Natural killer cell (primary cell): ENCODE data around the gene KCNAB2. TPM values are rescaled to one million over a fixed set of nuclear protein-coding genes. Genes with fewer than 3 reads are reported as not detected.

ENCODE experiments used
- ATAC-seq, 3 donors: fragments of 150-1000 bp in 2 of 3; fragments of 200-7000 bp in 1 of 3; cut with Tn5 transposase; 1 replicate in 1 of 3; 2 replicates in 2 of 3; pipeline ENCODE4 v1.10.0; 2021; ENCODE audit warnings: mild to moderate bottlenecking in 2 of 3, moderate library complexity in 2 of 3
- DNase-seq, 2 donors: peaks; one replicate each; pipeline versions ENCODE4 v3.0.0 to v3.0.0-alpha.2; 2013 to 2021; ENCODE audit warnings: mixed read lengths in 1 of 2
- H3K27ac ChIP-seq: one replicate; pipeline ENCODE4 v1.5.1; 2013; ENCODE audit warnings: mild to moderate bottlenecking, low read length
- H3K27me3 ChIP-seq: one replicate; pipeline ENCODE4 v1.6.1; 2013; ENCODE audit warnings: low read length; ENCODE audit not compliant: control insufficient read depth, insufficient read depth
- H3K36me3 ChIP-seq: one replicate; pipeline ENCODE4 v1.6.1; 2013; ENCODE audit warnings: low read length; ENCODE audit not compliant: control insufficient read depth, insufficient read depth
- H3K4me1 ChIP-seq: one replicate; pipeline ENCODE4 v1.6.1; 2013; ENCODE audit warnings: low read length; ENCODE audit not compliant: control insufficient read depth, insufficient read depth
- H3K4me3 ChIP-seq: one replicate; pipeline ENCODE4 v1.5.1; 2013; ENCODE audit warnings: low read length
- H3K9me3 ChIP-seq: one replicate; pipeline ENCODE4 v1.6.1; 2013; ENCODE audit warnings: low read length; ENCODE audit not compliant: control insufficient read depth, insufficient read depth
- H3K27ac Mint-ChIP-seq, 2 donors: one replicate each; pipeline ENCODE4 v1.8.0; 2022; ENCODE audit warnings: mild to moderate bottlenecking in 2 of 2, mixed read lengths in 2 of 2, moderate library complexity in 1 of 2
- H3K27me3 Mint-ChIP-seq, 2 donors: one replicate each; pipeline ENCODE4 v1.8.0; 2022; ENCODE audit warnings: low read depth in 2 of 2, mixed read lengths in 2 of 2
- H3K36me3 Mint-ChIP-seq: one replicate; pipeline ENCODE4 v1.8.0; 2022; ENCODE audit warnings: mixed read lengths
- H3K4me1 Mint-ChIP-seq, 2 donors: one replicate each; pipeline ENCODE4 v1.8.0; 2022; ENCODE audit warnings: mixed read lengths in 2 of 2
- H3K4me3 Mint-ChIP-seq: one replicate; pipeline ENCODE4 v1.8.0; 2022; ENCODE audit warnings: mild to moderate bottlenecking, moderate library complexity, mixed read lengths
- H3K9me3 Mint-ChIP-seq, 2 donors: one replicate each; pipeline ENCODE4 v1.8.0; 2022; ENCODE audit warnings: mixed read lengths in 2 of 2
- WGBS: methylation state at CpG from one replicate; pipeline ENCODE4 v1.1.7; 2013; ENCODE audit warnings: missing lambda C conversion rate; ENCODE audit not compliant: insufficient coverage; 5-methylcytosine and 5-hydroxymethylcytosine counted together
- intact Hi-C: fragments of 100-400 bp; cut with micrococcal nuclease; formaldehyde crosslinking; loops from one replicate; pipeline ENCODE4 v1.14.2; 2022
- total RNA-seq, 4 donors: library from RNA; stranded (reverse); fragments of 120-200 nt in 1 of 4; gene quantifications; one replicate each; pipeline versions ENCODE4 v1.2.3 to v1.2.4, GENCODE V29; 2013 to 2022
- TF ChIP-seq, protein P1 (sequence below): fragments of 200-600 bp; IDR thresholded peaks from one replicate; pipeline ENCODE4 v1.8.0; 2022; ENCODE audit warnings: antibody characterized with exemption

The KCNAB2 gene
- total RNA-seq, 3 donors from 2014 or later (not counting 1 experiment from before 2014, with no cell fraction given) = 387 to 749 (median 430) TPM

DNA sequence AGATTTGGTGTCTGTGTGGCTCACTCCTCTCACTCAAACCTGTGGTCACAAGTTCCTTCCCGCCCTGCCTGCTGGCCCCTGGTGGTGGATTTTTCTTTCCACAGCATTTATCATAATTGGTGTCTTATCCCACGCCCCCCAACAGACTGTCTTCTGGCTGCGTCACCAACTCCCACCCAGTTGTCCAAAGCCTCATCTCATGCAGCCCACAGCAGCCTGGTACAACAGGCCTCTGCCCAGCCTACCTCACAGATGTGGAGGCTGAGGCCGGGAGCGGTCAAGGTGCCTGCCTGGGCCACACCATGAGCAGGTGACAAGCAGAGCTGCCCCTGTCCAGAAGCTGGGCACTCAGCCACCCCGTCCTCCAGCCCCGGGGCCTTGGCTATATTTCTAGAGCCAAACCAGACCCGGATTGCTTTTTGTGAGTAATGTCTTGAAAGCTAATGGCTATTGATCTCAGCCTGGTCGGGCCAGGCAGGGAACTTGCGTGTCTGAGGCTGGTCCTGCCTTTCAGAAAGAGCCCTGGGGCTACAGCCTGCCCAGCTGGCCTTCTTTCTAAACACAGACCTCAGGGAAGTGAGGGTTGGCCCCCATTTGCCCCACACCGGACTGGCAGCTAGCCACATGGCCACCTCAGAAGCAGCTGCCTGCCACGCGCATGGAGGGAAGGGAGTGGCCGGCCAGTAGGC is 2.6 kb downstream of the KCNAB2 start:
- ATAC-seq (no peak), DNase-seq (no peak)
- Mint-ChIP-seq H3K27ac (peak overlapping the region; percentile 23 to 64), H3K27me3 (no peaks in the 10 kb centered on the region), H3K9me3 (no peaks in the 10 kb centered on the region), H3K4me1 (peaks cover 34 to 59% of the 10 kb centered on the region in 2 donors), H3K4me3 (no peak overlapping the region), H3K36me3 (no peaks in the 10 kb centered on the region)
- 92% methylated on average over 14 of the region's 14 CpGs for WGBS
- Histone ChIP-seq H3K4me1 (no peaks in the 10 kb centered on the region), H3K36me3 (peaks cover 44% of the 10 kb centered on the region), H3K4me3 (no peak overlapping the region), H3K27ac (no peak overlapping the region), H3K27me3 (no peaks in the 10 kb centered on the region), H3K9me3 (no peaks in the 10 kb centered on the region)
- TF ChIP-seq, protein P1, sequence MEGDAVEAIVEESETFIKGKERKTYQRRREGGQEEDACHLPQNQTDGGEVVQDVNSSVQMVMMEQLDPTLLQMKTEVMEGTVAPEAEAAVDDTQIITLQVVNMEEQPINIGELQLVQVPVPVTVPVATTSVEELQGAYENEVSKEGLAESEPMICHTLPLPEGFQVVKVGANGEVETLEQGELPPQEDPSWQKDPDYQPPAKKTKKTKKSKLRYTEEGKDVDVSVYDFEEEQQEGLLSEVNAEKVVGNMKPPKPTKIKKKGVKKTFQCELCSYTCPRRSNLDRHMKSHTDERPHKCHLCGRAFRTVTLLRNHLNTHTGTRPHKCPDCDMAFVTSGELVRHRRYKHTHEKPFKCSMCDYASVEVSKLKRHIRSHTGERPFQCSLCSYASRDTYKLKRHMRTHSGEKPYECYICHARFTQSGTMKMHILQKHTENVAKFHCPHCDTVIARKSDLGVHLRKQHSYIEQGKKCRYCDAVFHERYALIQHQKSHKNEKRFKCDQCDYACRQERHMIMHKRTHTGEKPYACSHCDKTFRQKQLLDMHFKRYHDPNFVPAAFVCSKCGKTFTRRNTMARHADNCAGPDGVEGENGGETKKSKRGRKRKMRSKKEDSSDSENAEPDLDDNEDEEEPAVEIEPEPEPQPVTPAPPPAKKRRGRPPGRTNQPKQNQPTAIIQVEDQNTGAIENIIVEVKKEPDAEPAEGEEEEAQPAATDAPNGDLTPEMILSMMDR = no peak
- intact Hi-C loops = no loop called here

DNA sequence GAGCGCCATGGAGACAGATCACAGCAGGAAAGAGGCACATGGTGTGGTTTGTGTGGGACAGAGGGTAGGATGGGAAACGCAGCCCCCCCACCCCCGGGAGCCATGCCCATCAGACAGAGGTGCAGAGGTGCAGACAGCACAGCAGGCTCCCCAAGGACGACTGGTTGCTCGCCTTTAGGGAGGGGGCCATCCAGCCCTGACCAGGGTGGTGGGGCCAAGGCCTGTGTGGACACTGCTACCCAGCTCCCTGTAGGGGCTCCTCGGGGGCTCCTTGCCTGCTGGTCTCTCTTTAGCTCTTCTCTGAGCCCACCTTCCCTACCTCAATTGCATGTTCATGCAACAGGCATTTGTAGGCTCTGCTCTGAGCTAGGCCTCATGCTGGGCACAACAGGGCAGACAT is 3.7 kb downstream of the KCNAB2 start:
- ATAC-seq (no peak), DNase-seq (no peak)
- Mint-ChIP-seq H3K4me3 (no peak overlapping the region), H3K27ac (peak overlapping the region in 1 of 2 donors; percentile 53), H3K4me1 (peaks cover 34 to 60% of the 10 kb centered on the region in 2 donors), H3K36me3 (no peaks in the 10 kb centered on the region), H3K9me3 (no peaks in the 10 kb centered on the region), H3K27me3 (no peaks in the 10 kb centered on the region)
- Histone ChIP-seq H3K27me3 (no peaks in the 10 kb centered on the region), H3K4me3 (no peak overlapping the region), H3K36me3 (peaks cover 37% of the 10 kb centered on the region), H3K4me1 (no peaks in the 10 kb centered on the region), H3K9me3 (no peaks in the 10 kb centered on the region), H3K27ac (no peak overlapping the region)
- TF ChIP-seq, protein P1 = no peak
- intact Hi-C loops = no loop called here
- WGBS = 87% methylated on average over 6 of the region's 6 CpGs

DNA sequence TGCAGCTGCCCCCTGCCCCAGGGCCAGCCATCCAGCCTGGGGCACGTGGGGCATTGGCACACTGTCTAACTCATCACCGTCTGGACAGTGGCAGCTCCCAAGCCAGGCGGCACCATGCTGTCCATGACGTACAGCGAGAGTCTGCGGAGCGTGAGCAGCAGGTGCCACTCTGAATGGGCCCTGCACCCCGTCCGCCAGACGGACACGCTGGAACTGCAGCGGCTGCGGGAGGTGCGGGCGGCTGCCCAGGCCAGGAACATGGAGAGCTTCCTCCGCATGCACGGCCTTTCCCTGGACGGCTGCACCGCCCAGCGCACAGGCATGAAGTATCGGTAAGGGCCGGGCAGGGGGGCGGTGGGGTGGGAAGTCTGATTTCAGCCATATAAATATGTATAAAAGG is 5.7 kb downstream of the KCNAB2 start:
- H3K36me3 Mint-ChIP-seq = no peaks in the 10 kb centered on the region
- peaks cover 32 to 51% of the 10 kb centered on the region in 2 donors for H3K4me1 Mint-ChIP-seq

More for the DNA sequence above, 5.7 kb downstream of the KCNAB2 start:
- H3K27ac ChIP-seq = no peak overlapping the region
- 98% methylated on average over 23 of the region's 23 CpGs for WGBS
- Mint-ChIP-seq H3K9me3 (no peaks in the 10 kb centered on the region), H3K4me3 (no peak overlapping the region), H3K27ac (no peak overlapping the region), H3K27me3 (no peaks in the 10 kb centered on the region)
- intact Hi-C loops = no loop called here
- H3K4me3 ChIP-seq = no peak overlapping the region
- DNase-seq (no peak), ATAC-seq (no peak)
- H3K27me3 ChIP-seq = no peaks in the 10 kb centered on the region
- H3K36me3 ChIP-seq = peaks cover 29% of the 10 kb centered on the region
- no peaks in the 10 kb centered on the region for H3K9me3 ChIP-seq
- H3K4me1 ChIP-seq = peaks cover 6% of the 10 kb centered on the region
- TF ChIP-seq, protein P1 = no peak
